ENCODE measurements around the gene PTPN2. TPM values are rescaled to one million over a fixed set of nuclear protein-coding genes. Genes with fewer than 3 reads are reported as not detected.

Gene PTPN2
- total and polyA plus RNA-seq, 12 donors, result 13.1 to 60.4 (median 31.2) TPM

- Histone ChIP-seq H3K27ac (no peak overlapping the region), H3K36me3 (replicated peaks in 1 of 2) (peaks cover 0 to 6% of the 10 kb centered on the region in 2 donors), H3K9me3 (replicated peaks in 1 of 3) (peaks cover 0 to 12% (median 7%) of the 10 kb centered on the region in 3 donors), H3K4me3 (no peak overlapping the region), H3K4me1 (replicated peaks in 1 of 2) (no peaks in the 10 kb centered on the region), H3K27me3 (no peaks in the 10 kb centered on the region)
- TF ChIP-seq CTCF (IDR thresholded peaks at IDR 0.05) (no peak), POLR2A (IDR thresholded peaks at IDR 0.05) (no peak)
- DNase-seq, result no peak
- intact Hi-C loops (cut with DNase I), result no loop called here
- 96 to 98% (median 97%) methylated on average over 4 of the region's 4 CpGs for WGBS, 4 donors
These were observed 55.7 kb downstream of the PTPN2 start for GRCh38 chr18:12828116-12829051.

- Histone ChIP-seq H3K4me3 (no peak overlapping the region), H3K9me3 (replicated peaks in 1 of 3) (peaks cover 0 to 12% (median 7%) of the 10 kb centered on the region in 3 donors), H3K27me3 (no peaks in the 10 kb centered on the region), H3K27ac (no peak overlapping the region), H3K36me3 (replicated peaks in 1 of 2) (peaks cover 0 to 6% of the 10 kb centered on the region in 2 donors), H3K4me1 (replicated peaks in 1 of 2) (no peaks in the 10 kb centered on the region)
- intact Hi-C loops (cut with DNase I), result no loop called here
- 90 to 100% (median 98%) methylated on average over 3 of the region's 3 CpGs for WGBS, 4 donors
- no peak for DNase-seq
- TF ChIP-seq POLR2A (IDR thresholded peaks at IDR 0.05) (no peak), CTCF (IDR thresholded peaks at IDR 0.05) (no peak)
These were observed 56.4 kb downstream of the PTPN2 start for GRCh38 chr18:12827588-12827987.

- intact Hi-C loops (cut with DNase I), result no loop called here
- Histone ChIP-seq H3K36me3 (replicated peaks in 1 of 2) (peaks cover 0 to under 1% of the 10 kb centered on the region in 2 donors), H3K4me1 (replicated peaks in 1 of 2) (no peaks in the 10 kb centered on the region), H3K4me3 (no peak overlapping the region), H3K9me3 (replicated peaks in 1 of 3) (peaks cover 0 to 12% (median 7%) of the 10 kb centered on the region in 3 donors), H3K27me3 (no peaks in the 10 kb centered on the region), H3K27ac (no peak overlapping the region)
- no peak for DNase-seq
- TF ChIP-seq POLR2A (IDR thresholded peaks at IDR 0.05) (no peak), CTCF (IDR thresholded peaks at IDR 0.05) (no peak)
- 76 to 87% (median 82%) methylated on average over 2 of the region's 2 CpGs for WGBS, 4 donors
These were observed 58.8 kb downstream of the PTPN2 start for GRCh38 chr18:12825230-12825629.

GRCh38 chr18:12823892-12824291 lies 60.1 kb downstream of the PTPN2 start:
- TF ChIP-seq CTCF (IDR thresholded peaks at IDR 0.05) (no peak), POLR2A (IDR thresholded peaks at IDR 0.05) (no peak)
- intact Hi-C loops (cut with DNase I), result no loop called here
- DNase-seq, result no peak
- H3K4me1 ChIP-seq (replicated peaks in 1 of 2), result no peaks in the 10 kb centered on the region
- no peak overlapping the region for H3K4me3 ChIP-seq
- H3K27ac ChIP-seq, result no peak overlapping the region
- WGBS, 4 donors, result 90 to 92% (median 91%) methylated on average over 2 of the region's 2 CpGs
- H3K9me3 ChIP-seq (replicated peaks in 1 of 3), result peaks cover 0 to 12% (median 7%) of the 10 kb centered on the region in 3 donors
- no peaks in the 10 kb centered on the region for H3K36me3 ChIP-seq (replicated peaks in 1 of 2)
- no peaks in the 10 kb centered on the region for H3K27me3 ChIP-seq
